Endothelial cell (in vitro differentiated cells): ENCODE data around the gene ANTKMT. TPM values are rescaled to one million over a fixed set of nuclear protein-coding genes. Genes with fewer than 3 reads are reported as not detected.

ENCODE experiments used
- DNase-seq: peaks from one replicate; pipeline ENCODE4 v3.0.0; 2021; ENCODE audit warnings: low spot score
- H3K27ac Mint-ChIP-seq: one replicate; pipeline ENCODE4 v1.8.0; 2021; ENCODE audit warnings: mixed read lengths, inconsistent platforms; ENCODE audit not compliant: unreplicated experiment
- H3K27me3 Mint-ChIP-seq: one replicate; pipeline ENCODE4 v1.8.0; 2021; ENCODE audit warnings: mild to moderate bottlenecking, moderate library complexity, mixed read lengths, inconsistent platforms; ENCODE audit not compliant: unreplicated experiment
- H3K36me3 Mint-ChIP-seq: one replicate; pipeline ENCODE4 v1.8.0; 2021; ENCODE audit warnings: mild to moderate bottlenecking, low read depth, mixed read lengths, inconsistent platforms; ENCODE audit not compliant: unreplicated experiment
- H3K4me1 Mint-ChIP-seq: one replicate; pipeline ENCODE4 v1.8.0; 2021; ENCODE audit warnings: mild to moderate bottlenecking, mixed read lengths, inconsistent platforms; ENCODE audit not compliant: unreplicated experiment
- H3K4me3 Mint-ChIP-seq: one replicate; pipeline ENCODE4 v1.8.0; 2021; ENCODE audit warnings: mild to moderate bottlenecking, mixed read lengths, inconsistent platforms; ENCODE audit not compliant: unreplicated experiment
- H3K9me3 Mint-ChIP-seq: one replicate; pipeline ENCODE4 v1.8.0; 2021; ENCODE audit warnings: mixed read lengths, inconsistent platforms; ENCODE audit not compliant: unreplicated experiment
- CTCF ChIP-seq: fragments of 200-600 bp; sonication (generic); IDR thresholded peaks from one replicate; pipeline ENCODE4 v1.5.0; 2021; ENCODE audit warnings: antibody characterized with exemption; ENCODE audit not compliant: unreplicated experiment
- microRNA-seq: library from miRNA; unstranded; fragments of <30 nt; microRNA quantifications from one replicate; pipeline ENCODE4, GENCODE V29; 2020; ENCODE audit not compliant: unreplicated experiment
- total RNA-seq: library from RNA; stranded (reverse); fragmentation: NEBNext Ultra II Directional; extraction: Animal tissue kit (Norgen Biotek cat#: 25700); gene quantifications from one replicate; pipeline ENCODE4 v1.2.1, GENCODE V29; 2021; ENCODE audit not compliant: unreplicated experiment

The ANTKMT gene
- total RNA-seq, 1 donor from 2014 or later, result 11.1 TPM

GRCh38 chr16:768428-768827 is 47.5 kb downstream of the ANTKMT start:
- H3K4me1 Mint-ChIP-seq, result no peaks in the 10 kb centered on the region
- H3K27me3 Mint-ChIP-seq, result peaks cover 7% of the 10 kb centered on the region
- no peaks in the 10 kb centered on the region for H3K36me3 Mint-ChIP-seq
- H3K9me3 Mint-ChIP-seq, result no peaks in the 10 kb centered on the region
- no peak for DNase-seq
- no peak for TF ChIP-seq CTCF
- H3K4me3 Mint-ChIP-seq, result no peak overlapping the region
- no peak overlapping the region for H3K27ac Mint-ChIP-seq

- H3K27ac Mint-ChIP-seq, result no peak overlapping the region
- no peak overlapping the region for H3K4me3 Mint-ChIP-seq
- no peaks in the 10 kb centered on the region for H3K4me1 Mint-ChIP-seq
- H3K27me3 Mint-ChIP-seq, result peaks cover 11% of the 10 kb centered on the region
- H3K9me3 Mint-ChIP-seq, result no peaks in the 10 kb centered on the region
- DNase-seq, result no peak
- no peak for TF ChIP-seq CTCF
- H3K36me3 Mint-ChIP-seq, result no peaks in the 10 kb centered on the region
Measured at GRCh38 chr16:769184-769784, 48.3 kb downstream of the ANTKMT start.

GRCh38 chr16:769934-770333 is 49.0 kb downstream of the ANTKMT start:
- H3K27ac Mint-ChIP-seq, result no peak overlapping the region
- TF ChIP-seq CTCF, result no peak
- peaks cover 11% of the 10 kb centered on the region for H3K27me3 Mint-ChIP-seq
- H3K4me1 Mint-ChIP-seq, result no peaks in the 10 kb centered on the region
- no peaks in the 10 kb centered on the region for H3K9me3 Mint-ChIP-seq
- no peak overlapping the region for H3K4me3 Mint-ChIP-seq
- no peaks in the 10 kb centered on the region for H3K36me3 Mint-ChIP-seq
- DNase-seq, result no peak

GRCh38 chr16:770411-770810 is 49.5 kb downstream of the ANTKMT start:
- TF ChIP-seq CTCF, result no peak
- Mint-ChIP-seq H3K27me3 (peaks cover 11% of the 10 kb centered on the region), H3K27ac (no peak overlapping the region), H3K36me3 (no peaks in the 10 kb centered on the region), H3K4me1 (no peaks in the 10 kb centered on the region), H3K4me3 (no peak overlapping the region), H3K9me3 (no peaks in the 10 kb centered on the region)
- DNase-seq, result no peak

Small RNA genes within 50 kb of the gene (microRNA-seq; reads per million reads assigned to microRNA genes)
- gene MIR662, result not detected

Other genes starting within 250 kb of the ANTKMT start
- gene CAPN15, start 193.4 kb upstream of the ANTKMT start, total RNA-seq, result 49.0 TPM
- not detected for gene PRR35, start 160.8 kb upstream of the ANTKMT start, total RNA-seq
- 0.69 TPM for gene NHLRC4, start 154.1 kb upstream of the ANTKMT start, total RNA-seq
- 38.4 TPM for gene PIGQ, start 151.2 kb upstream of the ANTKMT start, total RNA-seq
- gene RAB40C, start 131.1 kb upstream of the ANTKMT start, total RNA-seq, result 18.5 TPM
- 0.44 TPM for gene WFIKKN1, start 90.2 kb upstream of the ANTKMT start, total RNA-seq
- 48.5 TPM for gene METTL26, start 84.8 kb upstream of the ANTKMT start, total RNA-seq
- gene MCRIP2, start 79.3 kb upstream of the ANTKMT start, total RNA-seq, result 2.9 TPM
- gene WDR90, start 71.8 kb upstream of the ANTKMT start, total RNA-seq, result 25.2 TPM
- gene RHOT2, start 53.0 kb upstream of the ANTKMT start, total RNA-seq, result 121 TPM
- 1.6 TPM for gene RHBDL1, start 45.5 kb upstream of the ANTKMT start, total RNA-seq
- gene STUB1, start 40.7 kb upstream of the ANTKMT start, total RNA-seq, result 93.7 TPM
- 31.6 TPM for gene JMJD8, start 36.8 kb upstream of the ANTKMT start, total RNA-seq
- 16.1 TPM for gene WDR24, start 30.7 kb upstream of the ANTKMT start, total RNA-seq
- gene FBXL16, start 15.3 kb upstream of the ANTKMT start, total RNA-seq, result not detected
- 11.2 TPM for gene METRN, start 6.0 kb upstream of the ANTKMT start, total RNA-seq
- gene CCDC78, start 5.3 kb downstream of the ANTKMT start, total RNA-seq, result 0.85 TPM
- 1.5 TPM for gene HAGHL, start 6.0 kb downstream of the ANTKMT start, total RNA-seq
- 51.0 TPM for gene CIAO3, start 19.9 kb downstream of the ANTKMT start, total RNA-seq
- 0.44 TPM for gene MSLN, start 39.6 kb downstream of the ANTKMT start, total RNA-seq
- 27.6 TPM for gene RPUSD1, start 67.2 kb downstream of the ANTKMT start, total RNA-seq
- gene CHTF18, start 67.5 kb downstream of the ANTKMT start, total RNA-seq, result 56.8 TPM
- not detected for gene GNG13, start 79.6 kb downstream of the ANTKMT start, total RNA-seq
- gene LMF1, start 249.8 kb downstream of the ANTKMT start, total RNA-seq, result 21.7 TPM